ENCODE measurements around the gene KCNN3. TPM values are rescaled to one million over a fixed set of nuclear protein-coding genes. Genes with fewer than 3 reads are reported as not detected.

Gene KCNN3
- total RNA-seq, 1 experiment from 2014 or later = 1.3 TPM

GRCh38 chr1:154902938-154903566, 33.0 kb upstream of the KCNN3 start (continued):
- TF ChIP-seq, protein P1, sequence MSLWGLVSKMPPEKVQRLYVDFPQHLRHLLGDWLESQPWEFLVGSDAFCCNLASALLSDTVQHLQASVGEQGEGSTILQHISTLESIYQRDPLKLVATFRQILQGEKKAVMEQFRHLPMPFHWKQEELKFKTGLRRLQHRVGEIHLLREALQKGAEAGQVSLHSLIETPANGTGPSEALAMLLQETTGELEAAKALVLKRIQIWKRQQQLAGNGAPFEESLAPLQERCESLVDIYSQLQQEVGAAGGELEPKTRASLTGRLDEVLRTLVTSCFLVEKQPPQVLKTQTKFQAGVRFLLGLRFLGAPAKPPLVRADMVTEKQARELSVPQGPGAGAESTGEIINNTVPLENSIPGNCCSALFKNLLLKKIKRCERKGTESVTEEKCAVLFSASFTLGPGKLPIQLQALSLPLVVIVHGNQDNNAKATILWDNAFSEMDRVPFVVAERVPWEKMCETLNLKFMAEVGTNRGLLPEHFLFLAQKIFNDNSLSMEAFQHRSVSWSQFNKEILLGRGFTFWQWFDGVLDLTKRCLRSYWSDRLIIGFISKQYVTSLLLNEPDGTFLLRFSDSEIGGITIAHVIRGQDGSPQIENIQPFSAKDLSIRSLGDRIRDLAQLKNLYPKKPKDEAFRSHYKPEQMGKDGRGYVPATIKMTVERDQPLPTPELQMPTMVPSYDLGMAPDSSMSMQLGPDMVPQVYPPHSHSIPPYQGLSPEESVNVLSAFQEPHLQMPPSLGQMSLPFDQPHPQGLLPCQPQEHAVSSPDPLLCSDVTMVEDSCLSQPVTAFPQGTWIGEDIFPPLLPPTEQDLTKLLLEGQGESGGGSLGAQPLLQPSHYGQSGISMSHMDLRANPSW (CRISPR knock-in tag; conservative IDR thresholded peaks at IDR 0.05; ENCODE audit: low read depth) = no peak
- no peak for TF ChIP-seq SMAD3 (CRISPR knock-in tag; IDR thresholded peaks at IDR 0.05; ENCODE audit: borderline replicate concordance)
- no peak for TF ChIP-seq ATF6 (CRISPR knock-in tag; IDR thresholded peaks at IDR 0.05)
- TF ChIP-seq ZNF671 (CRISPR knock-in tag; IDR thresholded peaks at IDR 0.05) = no peak
- TF ChIP-seq, protein P2, sequence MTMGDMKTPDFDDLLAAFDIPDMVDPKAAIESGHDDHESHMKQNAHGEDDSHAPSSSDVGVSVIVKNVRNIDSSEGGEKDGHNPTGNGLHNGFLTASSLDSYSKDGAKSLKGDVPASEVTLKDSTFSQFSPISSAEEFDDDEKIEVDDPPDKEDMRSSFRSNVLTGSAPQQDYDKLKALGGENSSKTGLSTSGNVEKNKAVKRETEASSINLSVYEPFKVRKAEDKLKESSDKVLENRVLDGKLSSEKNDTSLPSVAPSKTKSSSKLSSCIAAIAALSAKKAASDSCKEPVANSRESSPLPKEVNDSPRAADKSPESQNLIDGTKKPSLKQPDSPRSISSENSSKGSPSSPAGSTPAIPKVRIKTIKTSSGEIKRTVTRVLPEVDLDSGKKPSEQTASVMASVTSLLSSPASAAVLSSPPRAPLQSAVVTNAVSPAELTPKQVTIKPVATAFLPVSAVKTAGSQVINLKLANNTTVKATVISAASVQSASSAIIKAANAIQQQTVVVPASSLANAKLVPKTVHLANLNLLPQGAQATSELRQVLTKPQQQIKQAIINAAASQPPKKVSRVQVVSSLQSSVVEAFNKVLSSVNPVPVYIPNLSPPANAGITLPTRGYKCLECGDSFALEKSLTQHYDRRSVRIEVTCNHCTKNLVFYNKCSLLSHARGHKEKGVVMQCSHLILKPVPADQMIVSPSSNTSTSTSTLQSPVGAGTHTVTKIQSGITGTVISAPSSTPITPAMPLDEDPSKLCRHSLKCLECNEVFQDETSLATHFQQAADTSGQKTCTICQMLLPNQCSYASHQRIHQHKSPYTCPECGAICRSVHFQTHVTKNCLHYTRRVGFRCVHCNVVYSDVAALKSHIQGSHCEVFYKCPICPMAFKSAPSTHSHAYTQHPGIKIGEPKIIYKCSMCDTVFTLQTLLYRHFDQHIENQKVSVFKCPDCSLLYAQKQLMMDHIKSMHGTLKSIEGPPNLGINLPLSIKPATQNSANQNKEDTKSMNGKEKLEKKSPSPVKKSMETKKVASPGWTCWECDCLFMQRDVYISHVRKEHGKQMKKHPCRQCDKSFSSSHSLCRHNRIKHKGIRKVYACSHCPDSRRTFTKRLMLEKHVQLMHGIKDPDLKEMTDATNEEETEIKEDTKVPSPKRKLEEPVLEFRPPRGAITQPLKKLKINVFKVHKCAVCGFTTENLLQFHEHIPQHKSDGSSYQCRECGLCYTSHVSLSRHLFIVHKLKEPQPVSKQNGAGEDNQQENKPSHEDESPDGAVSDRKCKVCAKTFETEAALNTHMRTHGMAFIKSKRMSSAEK (CRISPR knock-in tag; IDR thresholded peaks at IDR 0.05; ENCODE audit: borderline replicate concordance) = no peak
- TF ChIP-seq ZNF317 (CRISPR knock-in tag; IDR thresholded peaks at IDR 0.05; ENCODE audit: borderline replicate concordance, low read depth) = no peak

DNA sequence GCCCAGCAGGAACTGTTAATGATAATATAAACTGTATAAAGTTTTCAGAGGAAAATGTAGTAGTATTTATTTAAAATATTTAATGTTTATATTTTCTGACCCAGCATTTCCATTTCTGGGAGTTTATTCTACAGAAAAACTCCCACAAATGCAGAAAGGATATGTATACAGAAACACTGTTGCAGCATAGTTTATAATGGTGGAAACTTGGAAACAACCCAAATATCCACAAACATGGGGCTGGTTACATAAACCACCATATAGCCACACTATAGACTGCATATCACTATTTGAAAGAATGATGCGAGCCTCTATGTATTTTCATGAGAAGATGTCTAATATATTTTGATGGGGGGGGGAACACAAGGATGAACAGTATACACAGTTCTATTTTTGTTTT, 31.5 kb upstream of the KCNN3 start:
- H3K9me3 Mint-ChIP-seq = peaks cover 3% of the 10 kb centered on the region; the same call in 1 of the 2 replicates
- no peak for ATAC-seq
- no peak overlapping the region for H3K4me3 Mint-ChIP-seq
- ChIA-PET POLR2A (no interaction called here), CTCF (no interaction called here)
- no peak overlapping the region for H3K27ac Mint-ChIP-seq
- no peak for DNase-seq (ENCODE audit: low spot score)
- no peaks in the 10 kb centered on the region; the same call in 1 of the 2 replicates for H3K27me3 Mint-ChIP-seq (ENCODE audit: low read depth)
- H3K36me3 Mint-ChIP-seq = no peaks in the 10 kb centered on the region
- no peaks in the 10 kb centered on the region for H3K4me1 Mint-ChIP-seq
- TF ChIP-seq ZNF671 (CRISPR knock-in tag; IDR thresholded peaks at IDR 0.05) (no peak), ZNF423 (CRISPR knock-in tag; IDR thresholded peaks at IDR 0.05) (no peak), GABPB1 (CRISPR knock-in tag; IDR thresholded peaks at IDR 0.05) (no peak), FOXP4 (CRISPR knock-in tag; IDR thresholded peaks at IDR 0.05) (no peak), CREB1 (CRISPR knock-in tag; IDR thresholded peaks at IDR 0.05) (no peak), ZNF121 (CRISPR knock-in tag; IDR thresholded peaks at IDR 0.05) (no peak), ETV6 (CRISPR knock-in tag; IDR thresholded peaks at IDR 0.05) (no peak), CBFB (CRISPR knock-in tag; IDR thresholded peaks at IDR 0.05; ENCODE audit: low read depth) (no peak), FOXK1 (CRISPR knock-in tag; IDR thresholded peaks at IDR 0.05) (no peak), NR2C2 (CRISPR knock-in tag; IDR thresholded peaks at IDR 0.05) (no peak), ZNF281 (CRISPR knock-in tag; IDR thresholded peaks at IDR 0.05) (no peak), ZNF138 (CRISPR knock-in tag; conservative IDR thresholded peaks at IDR 0.05) (no peak), ZNF263 (CRISPR knock-in tag; IDR thresholded peaks at IDR 0.05; ENCODE audit: low read depth) (no peak)

Data from WTC11 (cell line).